Measurements from ENCODE around the gene TPO.

TPO gene

DNA sequence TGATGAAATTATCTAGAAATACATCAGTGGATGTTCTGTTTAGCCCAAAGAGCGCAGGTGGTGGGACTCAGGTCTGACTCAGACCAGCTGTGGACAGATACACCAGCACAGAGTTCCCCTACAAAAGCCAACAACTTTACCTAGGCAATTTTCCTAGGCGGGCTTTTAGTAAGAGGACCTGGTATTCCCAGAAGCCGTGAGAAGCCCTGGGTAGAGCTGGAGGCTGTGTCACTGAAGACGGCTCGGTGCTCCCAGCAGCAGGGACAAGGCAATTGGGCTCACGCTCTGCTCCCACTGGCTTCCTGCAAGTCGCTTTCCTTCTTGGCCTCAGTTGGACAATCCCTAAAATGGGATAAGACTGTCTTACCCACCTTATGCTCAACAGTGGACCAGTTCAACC lies 41.1 kb downstream of the TPO start:
- DNase-seq: no peak

GRCh38 chr2:1455466-1455865 lies 42.2 kb downstream of the TPO start:
- no peak for DNase-seq

GRCh38 chr2:1458432-1458831 lies 45.2 kb downstream of the TPO start:
- DNase-seq: no peak

DNA sequence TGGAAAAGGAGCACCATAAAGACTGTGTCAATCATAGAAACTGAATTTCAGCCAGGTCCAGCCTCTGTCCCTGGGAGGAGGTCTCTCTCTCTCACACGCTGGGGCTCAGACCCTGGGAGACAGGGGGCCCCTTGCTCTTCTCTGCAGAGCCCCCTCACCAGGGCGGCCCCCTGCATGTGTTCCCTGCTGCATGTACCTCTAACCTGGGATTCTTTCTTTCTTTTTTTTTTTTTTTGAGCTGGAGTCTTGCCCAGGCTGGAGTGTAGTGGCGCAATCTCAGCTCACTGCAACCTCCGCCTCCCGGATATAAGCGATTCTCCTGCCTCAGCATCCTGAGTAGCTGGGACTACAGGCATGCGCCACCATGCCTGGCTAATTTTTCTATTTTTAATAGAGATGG lies 46.5 kb downstream of the TPO start:
- no peak for DNase-seq

GRCh38 chr2:1460851-1461418 lies 47.7 kb downstream of the TPO start:
- no peak for DNase-seq

GRCh38 chr2:1461507-1462390 lies 48.5 kb downstream of the TPO start:
- DNase-seq: no peak

- DNase-seq: no peak
Measured at GRCh38 chr2:1462994-1463393, 49.7 kb downstream of the TPO start.

DNA sequence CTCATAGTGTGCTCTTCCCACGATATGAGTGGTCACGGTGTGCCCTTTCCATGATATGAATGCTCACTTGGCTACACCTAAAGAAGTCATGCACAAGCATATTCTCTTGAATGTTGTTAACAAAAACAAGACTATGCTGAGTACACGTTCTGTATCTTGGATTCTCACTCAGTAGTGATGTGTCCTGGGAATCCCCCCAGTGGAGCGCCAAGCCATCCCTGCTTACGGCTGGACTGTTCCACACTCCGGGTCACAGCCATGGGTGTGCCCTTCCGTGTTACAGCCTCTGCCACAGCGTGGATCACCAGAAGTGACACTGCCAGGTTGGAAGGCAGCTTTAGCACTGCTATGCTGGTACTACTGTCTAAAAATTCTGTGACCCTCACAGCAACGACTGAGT lies 59.1 kb downstream of the TPO start:
- DNase-seq: no peak

DNA sequence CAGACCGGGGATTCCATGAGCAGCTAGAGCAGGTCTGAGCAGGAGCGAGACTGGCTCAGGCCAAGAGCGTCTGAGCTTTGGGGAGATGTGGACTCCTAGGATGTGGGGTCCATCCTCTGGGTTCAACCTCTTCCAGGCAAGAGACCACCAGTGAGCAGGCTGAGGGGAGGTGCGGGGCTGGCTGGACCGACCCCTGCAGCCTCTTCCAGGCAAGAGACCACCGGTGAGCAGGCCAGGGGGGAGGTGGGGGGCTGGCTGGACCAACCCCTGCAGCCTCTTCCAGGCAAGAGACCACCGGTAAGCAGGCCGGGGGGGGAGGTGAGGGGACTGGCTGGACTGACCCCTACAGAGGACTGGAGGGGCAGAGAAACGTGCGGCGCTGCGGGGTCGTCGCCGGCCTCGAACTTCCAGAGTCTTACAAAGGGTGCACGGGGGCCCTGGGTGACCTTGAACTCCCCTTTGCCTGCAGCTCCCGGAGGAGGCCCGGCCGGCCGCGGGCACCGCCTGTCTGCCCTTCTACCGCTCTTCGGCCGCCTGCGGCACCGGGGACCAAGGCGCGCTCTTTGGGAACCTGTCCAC lies 63.4 kb downstream of the TPO start:
- DNase-seq: no peak

GRCh38 chr2:1477196-1478040 lies 64.2 kb downstream of the TPO start:
- no peak for DNase-seq

- DNase-seq: no peak
Measured at GRCh38 chr2:1478311-1479305, 65.3 kb downstream of the TPO start.

GRCh38 chr2:1479346-1479745 lies 66.1 kb downstream of the TPO start:
- no peak for DNase-seq

DNA sequence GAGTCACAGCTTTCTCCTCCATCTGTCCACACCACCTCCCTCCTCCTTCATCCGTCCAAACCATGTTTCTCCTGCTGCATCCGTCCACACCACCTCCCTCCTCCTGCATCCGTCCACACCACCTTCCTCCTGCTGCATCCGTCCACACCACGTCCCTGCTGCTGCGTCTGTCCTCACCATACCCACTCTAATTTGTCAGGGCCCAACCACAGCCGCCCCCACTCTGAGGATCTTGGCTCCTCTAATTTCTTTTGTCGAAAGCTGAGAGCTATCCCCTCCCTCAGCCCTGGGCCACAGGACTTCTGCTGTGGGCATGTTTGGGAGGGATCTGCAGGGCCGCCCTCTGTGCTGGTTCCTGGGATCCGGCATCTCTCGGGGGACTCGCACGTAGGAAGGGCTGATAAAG lies 67.4 kb downstream of the TPO start:
- DNase-seq: no peak

- no peak for DNase-seq
Measured at GRCh38 chr2:1481406-1482252, 68.4 kb downstream of the TPO start.

- DNase-seq: no peak
Measured at GRCh38 chr2:1482253-1482675, 69.0 kb downstream of the TPO start.

DNA sequence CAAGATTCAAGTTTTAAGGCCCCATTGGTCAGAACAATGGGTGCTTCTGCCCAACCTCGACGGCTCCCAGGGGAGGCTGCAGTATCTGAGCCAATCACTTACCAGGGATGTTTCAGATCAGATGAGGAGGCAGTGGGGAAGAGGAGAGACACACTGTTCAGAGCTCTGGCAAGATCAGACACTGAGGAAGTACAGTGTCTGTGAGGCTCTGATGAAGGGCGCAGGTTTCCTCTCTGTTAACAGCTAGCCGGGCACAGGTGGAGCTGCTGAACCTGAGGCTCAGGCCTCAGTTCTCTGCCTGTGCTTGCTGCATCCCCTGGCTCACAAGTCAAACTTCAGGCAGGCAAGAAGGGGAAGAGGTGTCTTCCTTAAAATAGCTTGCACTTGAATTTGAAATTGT lies 69.7 kb downstream of the TPO start:
- no peak for DNase-seq

DNA sequence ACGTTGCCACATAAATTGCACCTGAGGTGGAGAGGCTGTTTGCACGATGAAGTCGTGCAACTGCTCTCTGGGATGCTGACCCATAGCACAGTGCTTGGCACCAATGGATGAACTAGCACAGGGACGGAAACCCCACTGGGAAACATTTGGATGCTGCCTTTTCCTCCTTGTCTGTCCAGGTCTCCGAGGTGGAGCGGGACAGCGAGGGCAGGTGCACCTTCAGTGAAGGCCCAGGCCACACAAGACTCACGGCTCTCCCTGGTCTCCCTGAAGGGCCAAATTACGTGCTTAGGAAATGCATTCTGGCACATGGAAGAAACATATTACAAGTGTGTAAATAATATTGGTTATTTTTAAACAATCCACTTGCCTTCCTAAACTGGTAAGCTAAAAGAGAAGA lies 70.3 kb downstream of the TPO start:
- no peak for DNase-seq

DNA sequence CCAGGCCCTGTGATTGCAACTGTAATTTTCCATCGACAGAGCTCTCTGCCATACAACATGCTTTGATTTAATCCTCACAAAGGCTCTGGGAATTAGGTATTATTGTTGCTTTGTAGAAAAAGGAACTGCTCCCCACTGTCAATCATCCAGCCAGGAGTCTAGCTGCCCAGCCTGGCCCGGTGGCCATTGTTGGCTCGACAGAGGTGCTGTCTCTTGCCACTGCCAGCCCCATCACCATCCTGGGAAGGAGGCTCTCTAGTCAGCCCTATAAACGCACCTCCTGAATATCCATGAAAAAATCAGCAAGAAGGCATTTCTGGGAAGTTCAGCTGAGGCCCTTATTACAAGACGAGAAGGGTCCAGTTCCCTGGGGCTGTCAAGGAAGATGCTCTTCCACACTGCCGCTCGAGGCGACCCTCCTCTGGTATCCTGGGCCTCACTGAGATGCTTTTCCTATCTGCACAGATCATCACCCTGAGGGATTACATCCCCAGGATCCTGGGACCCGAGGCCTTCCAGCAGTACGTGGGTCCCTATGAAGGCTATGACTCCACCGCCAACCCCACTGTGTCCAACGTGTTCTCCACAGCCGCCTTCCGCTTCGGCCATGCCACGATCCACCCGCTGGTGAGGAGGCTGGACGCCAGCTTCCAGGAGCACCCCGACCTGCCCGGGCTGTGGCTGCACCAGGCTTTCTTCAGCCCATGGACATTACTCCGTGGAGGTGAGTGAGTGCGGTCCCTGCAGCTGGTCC lies 71.0 kb downstream of the TPO start:
- DNase-seq: no peak

- DNase-seq: no peak
Measured at GRCh38 chr2:1486670-1487069, 73.4 kb downstream of the TPO start.

GRCh38 chr2:1487758-1488157 lies 74.5 kb downstream of the TPO start:
- DNase-seq: no peak
